HepG2 (cell line): ENCODE results near the gene TIAM2. TPM values are rescaled to one million over a fixed set of nuclear protein-coding genes. Genes with fewer than 3 reads are reported as not detected.

Experiments
- ATAC-seq: fragments of 200-7000 bp; cut with Tn5 transposase; 3 replicates; pipeline ENCODE4 v1.9.1; 2020; ENCODE audit warnings: mild to moderate bottlenecking, moderate library complexity
- BruUV-seq: library from RNA; stranded (reverse); fragments of 400-500 nt; replicated peaks from 2 replicates; lab custom pipeline; 2021; lab: Mats Ljungman, UMichigan
- CTCF ChIA-PET: fragments of 300-600 bp; formaldehyde crosslinking; extraction: SDS; loops from one replicate; lab custom pipeline; 2021; ENCODE audit warnings: low total read pairs, inconsistent platforms, low intra/inter-chr PET ratio; lab: Yijun Ruan, JAX
- POLR2A ChIA-PET: fragments of 350-600 bp; sonication (Branson Sonifier 250); formaldehyde crosslinking; loops from one replicate; lab custom pipeline; 2020; ENCODE audit warnings: antibody characterized with exemption, inconsistent platforms; lab: Yijun Ruan, JAX
- DNase-seq: peaks from one replicate; pipeline ENCODE4 v3.0.0-alpha.2; 2015; ENCODE audit warnings: low spot score
- FAIRE-seq: peaks from 3 replicates; lab custom pipeline; 2011; peaks lifted over from hg19 to GRCh38; lab: Jason Lieb, UNC
- H2AFZ ChIP-seq: one replicate; pipeline ENCODE4 v1.6.1; 2011; ENCODE audit warnings: low read length, inconsistent platforms
- H3K27ac ChIP-seq: fragments of 300-600 bp; 3 replicates; pipeline ENCODE4 v1.8.0; 2011; ENCODE audit warnings: mixed run types, mild to moderate bottlenecking, mixed read lengths, low read length, inconsistent platforms; ENCODE audit not compliant: insufficient read depth; ENCODE audit errors: extremely low read length
- H3K27me3 ChIP-seq, 2 experiments: fragments of 200-600 bp in 1 of 2; 2 replicates in 1 of 2; 3 replicates in 1 of 2; pipeline versions ENCODE4 v1.6.0 to v1.8.0; 2011; ENCODE audit warnings: low read length in 2 of 2, mild to moderate bottlenecking in 2 of 2, moderate library complexity in 2 of 2, inconsistent platforms in 1 of 2; ENCODE audit not compliant: insufficient read depth in 2 of 2, control insufficient read depth in 1 of 2
- H3K36me3 ChIP-seq, 2 experiments: fragments of 200-600 bp in 1 of 2; replicated peaks in 1 of 2; 2 replicates in 1 of 2; 3 replicates in 1 of 2; pipeline versions ENCODE4 v1.5.1 to v1.8.0; 2011; ENCODE audit warnings: low read length in 2 of 2, inconsistent platforms in 1 of 2; ENCODE audit not compliant: insufficient read depth in 2 of 2, control insufficient read depth in 1 of 2
- H3K4me1 ChIP-seq: 2 replicates; pipeline ENCODE4 v1.5.1; 2012; ENCODE audit warnings: low read length, inconsistent platforms; ENCODE audit not compliant: insufficient read depth
- H3K4me2 ChIP-seq: 2 replicates; pipeline ENCODE4 v1.6.0; 2011; ENCODE audit warnings: low read depth, low read length, inconsistent platforms
- H3K4me3 ChIP-seq, 3 experiments: fragments of 200-600 bp in 1 of 3; sonication (generic), shearing (Covaris generic) in 1 of 3; replicated peaks in 1 of 3; 2 replicates each; pipeline ENCODE4 v1.5.1; 2011 to 2016; ENCODE audit warnings: low read length in 3 of 3, inconsistent platforms in 2 of 3, low read depth in 2 of 3, mild to moderate bottlenecking in 2 of 3, control low read depth in 1 of 3, mixed read lengths in 1 of 3; ENCODE audit not compliant: insufficient read depth in 1 of 3
- H3K79me2 ChIP-seq: one replicate; pipeline ENCODE4 v1.6.1; 2011; ENCODE audit warnings: low read length, inconsistent platforms; ENCODE audit not compliant: insufficient read depth
- H3K9ac ChIP-seq: 2 replicates; pipeline ENCODE4 v1.6.0; 2011; ENCODE audit warnings: mild to moderate bottlenecking, low read depth, low read length, inconsistent platforms; ENCODE audit not compliant: insufficient read depth
- H3K9me3 ChIP-seq: 2 replicates; pipeline ENCODE4 v1.5.1; 2012; ENCODE audit warnings: mild to moderate bottlenecking, low read length
- H4K20me1 ChIP-seq: 2 replicates; pipeline ENCODE4 v1.6.0; 2011; ENCODE audit warnings: inconsistent platforms, mild to moderate bottlenecking, low read length, moderate library complexity; ENCODE audit not compliant: insufficient read depth
- MEIS1 ChIP-seq: sonication (generic); formaldehyde crosslinking; IDR thresholded peaks from 2 replicates; pipeline ENCODE4 v1.9.0; 2021; ENCODE audit warnings: mild to moderate bottlenecking, missing genetic modification reagents, moderate library complexity, borderline replicate concordance
- SALL2 ChIP-seq: sonication (generic); formaldehyde crosslinking; IDR thresholded peaks from 2 replicates; pipeline ENCODE4 v1.8.1; 2023; ENCODE audit warnings: mild to moderate bottlenecking, missing genetic modification reagents, inconsistent platforms
- ZBTB3 ChIP-seq: sonication (generic); formaldehyde crosslinking; IDR thresholded peaks from 2 replicates; pipeline ENCODE4 v1.4.0; 2020; ENCODE audit warnings: low read depth, mild to moderate bottlenecking, moderate library complexity, missing genetic modification reagents, borderline replicate concordance
- ZNF292 ChIP-seq: sonication (generic); formaldehyde crosslinking; IDR thresholded peaks from 2 replicates; pipeline ENCODE4 v1.8.1; 2022; ENCODE audit warnings: mild to moderate bottlenecking, low read depth, missing genetic modification reagents, borderline replicate concordance
- ZNF317 ChIP-seq: sonication (generic); formaldehyde crosslinking; IDR thresholded peaks from 2 replicates; pipeline ENCODE4 v1.5.0; 2020; ENCODE audit warnings: mild to moderate bottlenecking, missing genetic modification reagents
- WGBS: methylation state at CpG from one replicate; pipeline ENCODE4 v1.1.6; 2017; ENCODE audit warnings: low lambda C conversion rate; 5-methylcytosine and 5-hydroxymethylcytosine counted together
- in situ Hi-C: cut with HindIII; loops from 2 replicates; pipeline ENCODE4 v1.10.0; 2017; ENCODE audit warnings: low pct_unique_long_range_greater_than_20kb; ENCODE audit not compliant: extremely low pct_ligation_motif_present
- intact Hi-C: fragments of 100-400 bp; cut with micrococcal nuclease; formaldehyde crosslinking; loops from one replicate; pipeline ENCODE4 v1.10.0; 2022; ENCODE audit not compliant: unreplicated experiment
- polyA plus RNA-seq, 8 experiments: library from polyadenylated mRNA; depleted of rRNA in 3 of 8; stranded (reverse) in 7 of 8; unstranded in 1 of 8; fragments of >200 nt; fragmentation: Illumina TruSeq in 4 of 8; extraction: Trizol in 4 of 8; gene quantifications; 2 replicates each; pipeline versions ENCODE4 v1.2.1 to v1.2.3, GENCODE V29; 2011 to 2016; ENCODE audit warnings: low read depth in 4 of 8, missing spikeins in 1 of 8, mixed read lengths in 1 of 8; ENCODE audit not compliant: insufficient read depth in 1 of 8
- total RNA-seq, 5 experiments: library from RNA; depleted of rRNA; stranded (reverse); fragments of >200 nt; fragmentation: Illumina TruSeq; extraction: Trizol; gene quantifications; 2 replicates each; pipeline ENCODE4 v1.2.3, GENCODE V29; 2016; ENCODE audit warnings: low read depth in 1 of 5
- TF ChIP-seq, protein P1 (sequence below): sonication (generic); formaldehyde crosslinking; IDR thresholded peaks from 2 replicates; pipeline ENCODE4 v1.4.0; 2020; ENCODE audit warnings: missing genetic modification reagents
- TF ChIP-seq, protein P2 (sequence below), 2 experiments: sonication (generic) in 1 of 2; formaldehyde crosslinking in 1 of 2; IDR thresholded peaks; 2 replicates each; pipeline versions ENCODE4 v1.4.0 to v1.6.1; 2016 to 2020; ENCODE audit warnings: borderline replicate concordance in 1 of 2, low read depth in 1 of 2, mild to moderate bottlenecking in 1 of 2, missing genetic modification reagents in 1 of 2
- TF ChIP-seq, protein P3 (sequence below): sonication (generic); formaldehyde crosslinking; IDR thresholded peaks from 2 replicates; pipeline ENCODE4 v1.4.0; 2020; ENCODE audit warnings: missing genetic modification reagents

TIAM2 gene
- total and polyA plus RNA-seq, 2 of the 13 experiments (the other 11 are each of a cell fraction or from before 2014, with no cell fraction given): 4.1 to 4.5 TPM

DNA sequence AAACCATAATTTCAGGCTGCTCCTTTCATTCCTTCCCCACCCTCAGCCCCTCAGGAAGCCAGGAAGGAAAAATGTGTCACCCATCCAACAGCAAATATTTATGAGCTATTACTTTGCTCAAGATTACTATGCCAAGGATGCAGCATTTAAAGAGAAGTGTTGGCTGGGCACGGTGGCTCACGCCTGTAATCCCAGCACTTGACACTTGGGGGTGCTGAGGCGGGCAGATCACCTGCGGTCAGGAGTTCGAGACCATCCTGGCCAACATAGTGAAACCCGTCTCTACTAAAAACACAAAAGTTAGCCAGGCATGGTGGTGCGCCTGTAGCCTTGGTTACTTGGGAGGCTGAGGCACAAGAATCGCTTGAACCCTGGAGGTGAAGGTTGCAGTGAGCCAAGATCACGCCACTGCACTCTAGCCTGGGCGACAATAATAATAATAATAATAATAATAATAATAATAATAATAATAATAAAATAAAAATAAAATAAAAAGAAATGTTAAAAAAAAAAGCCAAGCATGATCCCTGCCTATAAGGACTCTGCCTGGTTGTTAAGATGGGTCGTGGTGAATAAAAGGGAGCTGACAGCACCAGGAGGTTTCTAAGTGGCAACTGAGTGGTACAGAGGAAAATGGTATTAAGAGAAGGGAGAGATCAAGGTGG is 20.5 kb upstream of the TIAM2 start (continued):
- TF ChIP-seq, protein P1, sequence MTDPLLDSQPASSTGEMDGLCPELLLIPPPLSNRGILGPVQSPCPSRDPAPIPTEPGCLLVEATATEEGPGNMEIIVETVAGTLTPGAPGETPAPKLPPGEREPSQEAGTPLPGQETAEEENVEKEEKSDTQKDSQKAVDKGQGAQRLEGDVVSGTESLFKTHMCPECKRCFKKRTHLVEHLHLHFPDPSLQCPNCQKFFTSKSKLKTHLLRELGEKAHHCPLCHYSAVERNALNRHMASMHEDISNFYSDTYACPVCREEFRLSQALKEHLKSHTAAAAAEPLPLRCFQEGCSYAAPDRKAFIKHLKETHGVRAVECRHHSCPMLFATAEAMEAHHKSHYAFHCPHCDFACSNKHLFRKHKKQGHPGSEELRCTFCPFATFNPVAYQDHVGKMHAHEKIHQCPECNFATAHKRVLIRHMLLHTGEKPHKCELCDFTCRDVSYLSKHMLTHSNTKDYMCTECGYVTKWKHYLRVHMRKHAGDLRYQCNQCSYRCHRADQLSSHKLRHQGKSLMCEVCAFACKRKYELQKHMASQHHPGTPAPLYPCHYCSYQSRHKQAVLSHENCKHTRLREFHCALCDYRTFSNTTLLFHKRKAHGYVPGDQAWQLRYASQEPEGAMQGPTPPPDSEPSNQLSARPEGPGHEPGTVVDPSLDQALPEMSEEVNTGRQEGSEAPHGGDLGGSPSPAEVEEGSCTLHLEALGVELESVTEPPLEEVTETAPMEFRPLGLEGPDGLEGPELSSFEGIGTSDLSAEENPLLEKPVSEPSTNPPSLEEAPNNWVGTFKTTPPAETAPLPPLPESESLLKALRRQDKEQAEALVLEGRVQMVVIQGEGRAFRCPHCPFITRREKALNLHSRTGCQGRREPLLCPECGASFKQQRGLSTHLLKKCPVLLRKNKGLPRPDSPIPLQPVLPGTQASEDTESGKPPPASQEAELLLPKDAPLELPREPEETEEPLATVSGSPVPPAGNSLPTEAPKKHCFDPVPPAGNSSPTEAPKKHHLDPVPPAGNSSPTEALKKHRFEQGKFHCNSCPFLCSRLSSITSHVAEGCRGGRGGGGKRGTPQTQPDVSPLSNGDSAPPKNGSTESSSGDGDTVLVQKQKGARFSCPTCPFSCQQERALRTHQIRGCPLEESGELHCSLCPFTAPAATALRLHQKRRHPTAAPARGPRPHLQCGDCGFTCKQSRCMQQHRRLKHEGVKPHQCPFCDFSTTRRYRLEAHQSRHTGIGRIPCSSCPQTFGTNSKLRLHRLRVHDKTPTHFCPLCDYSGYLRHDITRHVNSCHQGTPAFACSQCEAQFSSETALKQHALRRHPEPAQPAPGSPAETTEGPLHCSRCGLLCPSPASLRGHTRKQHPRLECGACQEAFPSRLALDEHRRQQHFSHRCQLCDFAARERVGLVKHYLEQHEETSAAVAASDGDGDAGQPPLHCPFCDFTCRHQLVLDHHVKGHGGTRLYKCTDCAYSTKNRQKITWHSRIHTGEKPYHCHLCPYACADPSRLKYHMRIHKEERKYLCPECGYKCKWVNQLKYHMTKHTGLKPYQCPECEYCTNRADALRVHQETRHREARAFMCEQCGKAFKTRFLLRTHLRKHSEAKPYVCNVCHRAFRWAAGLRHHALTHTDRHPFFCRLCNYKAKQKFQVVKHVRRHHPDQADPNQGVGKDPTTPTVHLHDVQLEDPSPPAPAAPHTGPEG: no peak
- TF ChIP-seq SALL2: no peak
- no peak for TF ChIP-seq MEIS1

DNA sequence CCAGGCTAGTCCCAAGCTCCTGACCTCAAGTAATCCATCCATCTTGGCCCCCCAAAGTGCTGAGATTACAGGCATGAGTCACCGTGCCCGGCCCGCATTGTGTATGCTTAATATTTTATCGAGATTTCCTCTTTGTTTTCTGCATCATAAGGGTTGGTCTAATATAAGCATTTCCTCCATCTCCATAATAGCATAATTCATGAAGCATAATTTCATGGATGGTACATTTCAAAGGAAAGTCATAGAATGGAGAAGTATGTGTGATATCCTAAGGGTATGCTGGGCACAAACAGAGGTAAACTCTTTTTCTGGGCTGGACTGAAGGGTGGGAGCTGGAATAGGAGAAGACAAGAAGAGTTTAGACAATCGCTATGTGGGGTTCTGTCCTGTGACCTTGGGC is 17.5 kb upstream of the TIAM2 start:
- 80% methylated on average over 5 of the region's 5 CpGs for WGBS
- Histone ChIP-seq H3K4me1 (peaks cover 20% of the 10 kb centered on the region), H3K9me3 (no peaks in the 10 kb centered on the region), H3K27me3 (no peaks in the 10 kb centered on the region), H2AFZ (no peak overlapping the region), H4K20me1 (no peaks in the 10 kb centered on the region), H3K4me2 (no peak overlapping the region), H3K79me2 (no peaks in the 10 kb centered on the region), H3K9ac (no peak overlapping the region), H3K36me3 (no peaks in the 10 kb centered on the region), H3K4me3 (no peak overlapping the region)
- CTCF ChIA-PET: no interaction called here
- FAIRE-seq: no peak
- no peak for ATAC-seq
- POLR2A ChIA-PET: interaction anchor here (1.0 kb wide), 1 partner anchor 18 kb away, joined by 3 read pairs; no protein-coding TSS in a partner anchor
- in situ Hi-C loops: no loop called here
- TF ChIP-seq, protein P2, sequence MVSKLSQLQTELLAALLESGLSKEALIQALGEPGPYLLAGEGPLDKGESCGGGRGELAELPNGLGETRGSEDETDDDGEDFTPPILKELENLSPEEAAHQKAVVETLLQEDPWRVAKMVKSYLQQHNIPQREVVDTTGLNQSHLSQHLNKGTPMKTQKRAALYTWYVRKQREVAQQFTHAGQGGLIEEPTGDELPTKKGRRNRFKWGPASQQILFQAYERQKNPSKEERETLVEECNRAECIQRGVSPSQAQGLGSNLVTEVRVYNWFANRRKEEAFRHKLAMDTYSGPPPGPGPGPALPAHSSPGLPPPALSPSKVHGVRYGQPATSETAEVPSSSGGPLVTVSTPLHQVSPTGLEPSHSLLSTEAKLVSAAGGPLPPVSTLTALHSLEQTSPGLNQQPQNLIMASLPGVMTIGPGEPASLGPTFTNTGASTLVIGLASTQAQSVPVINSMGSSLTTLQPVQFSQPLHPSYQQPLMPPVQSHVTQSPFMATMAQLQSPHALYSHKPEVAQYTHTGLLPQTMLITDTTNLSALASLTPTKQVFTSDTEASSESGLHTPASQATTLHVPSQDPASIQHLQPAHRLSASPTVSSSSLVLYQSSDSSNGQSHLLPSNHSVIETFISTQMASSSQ (IDR thresholded peaks at IDR 0.05; ENCODE audit: low read depth): no peak
- TF ChIP-seq, protein P2 (CRISPR knock-in tag; IDR thresholded peaks at IDR 0.05; ENCODE audit: borderline replicate concordance): no peak
- TF ChIP-seq ZNF292: no peak
- no peak for TF ChIP-seq ZNF317 (CRISPR knock-in tag)
- TF ChIP-seq, protein P3, sequence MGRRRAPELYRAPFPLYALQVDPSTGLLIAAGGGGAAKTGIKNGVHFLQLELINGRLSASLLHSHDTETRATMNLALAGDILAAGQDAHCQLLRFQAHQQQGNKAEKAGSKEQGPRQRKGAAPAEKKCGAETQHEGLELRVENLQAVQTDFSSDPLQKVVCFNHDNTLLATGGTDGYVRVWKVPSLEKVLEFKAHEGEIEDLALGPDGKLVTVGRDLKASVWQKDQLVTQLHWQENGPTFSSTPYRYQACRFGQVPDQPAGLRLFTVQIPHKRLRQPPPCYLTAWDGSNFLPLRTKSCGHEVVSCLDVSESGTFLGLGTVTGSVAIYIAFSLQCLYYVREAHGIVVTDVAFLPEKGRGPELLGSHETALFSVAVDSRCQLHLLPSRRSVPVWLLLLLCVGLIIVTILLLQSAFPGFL: no peak
- no peak for TF ChIP-seq ZBTB3 (CRISPR knock-in tag)
- TF ChIP-seq, all 625 proteins: peak for 0
- no TSS peak for BruUV-seq
- DNase-seq: no peak
- intact Hi-C loops: no loop called here
- no peak overlapping the region for H3K27ac ChIP-seq
